ENCODE results near the gene KAT8.
"Not testable (repeated sequence)": the region's sequence is repeated elsewhere in the genome, so short reads cannot be mapped to it uniquely, and the experiment has no call there.

The KAT8 gene

GRCh38 chr16:31149332-31149731, 31.9 kb downstream of the KAT8 start:
- no peak for DNase-seq (ENCODE audit: low spot score)

- peak; percentile 0 for DNase-seq (ENCODE audit: low spot score)
Measured at GRCh38 chr16:31149894-31150890, 32.7 kb downstream of the KAT8 start, which contains the start of gene PRSS36. PRSS36 (minus strand) TSS chr16:31150066; CDS start chr16:31150035, 31 bp downstream.

GRCh38 chr16:31150976-31151375, 33.5 kb downstream of the KAT8 start:
- not testable (repeated sequence) for DNase-seq (ENCODE audit: low spot score)

DNA sequence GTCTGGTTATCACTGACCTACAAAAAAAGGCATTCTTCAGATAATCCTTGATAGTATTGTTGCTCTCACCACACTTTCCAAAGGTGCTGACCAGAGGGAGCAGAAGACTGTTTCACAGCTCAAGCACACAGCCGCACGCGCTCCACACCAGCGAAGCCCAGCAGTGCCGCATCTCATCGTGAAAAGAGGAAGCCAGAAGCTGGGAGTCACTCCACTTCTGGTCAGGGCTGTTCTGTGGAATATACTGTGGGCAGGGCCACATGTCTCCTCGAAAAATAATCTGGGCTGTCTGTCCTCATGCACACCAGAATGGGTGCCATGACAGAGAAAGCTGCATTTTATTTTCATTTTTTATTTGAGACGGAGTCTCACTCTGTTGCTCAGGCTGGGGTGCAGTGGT, 39.7 kb downstream of the KAT8 start:
- DNase-seq (ENCODE audit: low spot score) = no peak

DNA sequence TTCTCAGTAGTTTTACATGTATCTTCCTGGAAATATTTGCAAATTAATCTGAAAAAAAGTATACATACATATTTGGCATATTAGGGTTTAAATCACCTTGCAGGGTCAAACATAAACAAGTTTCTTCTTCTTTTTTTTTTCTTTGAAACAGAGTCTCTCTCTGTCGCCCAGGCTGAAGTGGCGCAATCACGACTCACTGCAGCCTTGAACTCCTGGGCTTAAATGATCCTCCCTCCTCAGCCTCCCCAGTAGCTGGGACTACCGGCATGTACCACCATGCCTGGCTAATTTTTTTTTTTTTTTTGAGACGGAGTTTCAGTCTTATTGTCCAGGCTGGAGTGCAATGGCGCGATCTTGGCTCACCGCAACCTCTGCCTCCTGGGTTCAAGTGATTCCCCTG, 49.9 kb downstream of the KAT8 start:
- DNase-seq (ENCODE audit: low spot score) = no peak

DNA sequence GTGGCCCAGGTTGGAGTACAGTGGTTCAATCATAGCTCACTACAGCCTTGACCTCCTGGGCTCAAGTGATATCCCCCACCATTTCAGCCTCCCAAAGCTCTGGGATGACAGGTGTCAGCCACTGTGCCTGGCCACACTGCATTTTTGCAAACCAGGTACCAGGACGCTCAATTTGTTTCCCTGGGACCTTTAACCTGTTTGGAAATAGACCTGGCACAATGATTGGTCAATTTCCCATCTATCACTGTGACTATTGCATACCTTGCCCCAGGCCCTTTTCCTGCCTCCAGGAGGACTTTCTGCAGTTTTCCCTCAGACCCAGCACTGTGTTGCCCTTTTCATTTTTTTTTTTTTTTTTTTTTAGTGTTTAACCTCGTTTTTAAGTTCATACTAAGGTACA, 51.4 kb downstream of the KAT8 start:
- no peak for DNase-seq (ENCODE audit: low spot score)

DNA sequence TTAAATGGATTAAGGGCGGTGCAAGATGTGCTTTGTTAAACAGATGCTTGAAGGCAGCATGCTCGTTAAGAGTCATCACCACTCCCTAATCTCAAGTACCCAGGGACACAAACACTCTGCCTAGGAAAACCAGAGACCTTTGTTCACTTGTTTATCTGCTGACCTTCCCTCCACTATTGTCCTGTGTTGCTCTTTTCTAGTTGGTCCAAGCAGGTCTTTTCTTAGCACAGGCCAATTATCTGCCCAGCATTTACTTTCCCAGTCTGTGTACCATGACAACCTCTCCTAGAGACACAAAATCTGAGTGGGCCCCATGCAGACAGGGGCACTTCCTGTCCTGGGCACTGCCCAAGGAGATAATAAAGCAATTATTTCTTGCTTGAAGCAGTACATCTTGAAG, 52.6 kb downstream of the KAT8 start:
- not testable (repeated sequence) for DNase-seq (ENCODE audit: low spot score)

DNA sequence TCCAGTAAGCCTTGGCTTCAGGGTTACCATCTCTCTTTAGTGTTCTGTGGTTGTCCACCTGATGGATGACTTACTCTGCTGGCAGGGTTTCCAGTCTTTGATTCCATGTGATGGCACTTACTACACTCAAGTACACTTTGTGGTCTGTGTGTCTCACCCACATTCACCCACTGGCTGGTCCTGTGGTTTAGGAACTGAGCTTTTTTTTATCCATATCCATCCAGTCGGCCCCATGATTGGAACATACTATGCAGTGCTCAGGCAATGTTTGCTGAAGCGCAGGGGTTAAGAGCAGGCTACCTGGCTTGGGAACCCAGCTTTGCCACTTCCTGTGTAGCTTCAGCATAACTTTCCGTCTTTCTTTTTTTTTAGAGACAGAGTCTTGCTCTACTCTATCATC, 59.7 kb downstream of the KAT8 start:
- no peak for DNase-seq (ENCODE audit: low spot score)

DNA sequence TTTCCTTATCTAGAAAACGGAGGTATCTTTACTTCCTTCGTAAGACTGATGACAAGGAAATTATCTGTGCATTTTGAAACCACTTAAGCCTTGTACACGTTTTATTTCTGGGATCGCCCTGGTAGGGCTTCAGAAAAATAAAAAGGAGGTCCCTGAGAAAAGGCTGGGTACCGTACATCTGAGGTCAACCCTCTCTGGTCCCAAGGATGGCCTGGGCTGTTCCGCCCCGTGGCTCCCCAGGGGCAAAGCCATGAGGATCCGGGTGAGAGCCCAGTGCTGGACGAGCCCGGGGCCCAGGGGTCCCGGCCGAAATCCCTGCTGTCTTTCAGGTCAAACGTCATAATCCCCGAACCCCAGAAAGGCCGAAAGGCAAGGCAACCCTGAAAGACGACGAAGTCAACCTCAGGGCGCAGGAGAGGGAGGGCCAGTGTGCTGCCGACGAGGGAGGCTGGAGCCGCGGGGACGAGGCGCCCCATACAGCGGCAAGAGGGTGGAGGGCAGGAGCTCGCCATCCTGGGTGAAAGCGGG, 61.8 kb downstream of the KAT8 start:
- no peak for DNase-seq (ENCODE audit: low spot score)

GRCh38 chr16:31179747-31180459, 62.4 kb downstream of the KAT8 start, which contains the start of gene FUS:
FUS (plus strand) TSS chr16:31180139; CDS start chr16:31180215, 76 bp downstream.
- DNase-seq (ENCODE audit: low spot score) = peak; percentile 96
